Measurements from ENCODE around the gene PNKD. TPM values are rescaled to one million over a fixed set of nuclear protein-coding genes. Genes with fewer than 3 reads are reported as not detected.

The PNKD gene
- total RNA-seq, 1 experiment from 2014 or later, result 97.7 TPM

GRCh38 chr2:218318241-218318640, 47.9 kb downstream of the PNKD start:
- CTCF ChIA-PET, result no interaction called here

GRCh38 chr2:218319813-218320365, 49.6 kb downstream of the PNKD start:
- H3K27me3 ChIP-seq (ENCODE audit: low read length), result no peaks in the 10 kb centered on the region
- H3K9me2 ChIP-seq (replicated peaks; ENCODE audit: low read length), result no peaks in the 10 kb centered on the region
- DNase-seq, result no peak
- no peaks in the 10 kb centered on the region for H4K20me1 ChIP-seq (ENCODE audit: low read length)
- no peaks in the 10 kb centered on the region for H3F3A ChIP-seq (ENCODE audit: low read length, unreplicated experiment)
- H3K79me2 ChIP-seq (ENCODE audit: low read length), result no peaks in the 10 kb centered on the region
- BruUV-seq (replicated peaks), result no TSS peak
- H3K4me2 ChIP-seq (ENCODE audit: low read length), result no peak overlapping the region
- H3K4me3 ChIP-seq (ENCODE audit: low read length), result no peak overlapping the region
- TF ChIP-seq CTCF (conservative IDR thresholded peaks at IDR 0.05; ENCODE audit: low read depth, low read length) (no peak), EZH2phosphoT487 (IDR thresholded peaks at IDR 0.05; ENCODE audit: borderline replicate concordance, low read length) (no peak), EZH2 (IDR thresholded peaks at IDR 0.05; ENCODE audit: low read length, unreplicated experiment) (no peak)
- H3K27ac ChIP-seq (ENCODE audit: low read length), result no peak overlapping the region
- no peaks in the 10 kb centered on the region for H3K9me3 ChIP-seq (ENCODE audit: low read length)
- no peak for ATAC-seq
- H3K9ac ChIP-seq (ENCODE audit: low read length), result no peak overlapping the region
- POLR2A ChIA-PET (ENCODE audit: unreplicated experiment), result no interaction called here
- H3K4me1 ChIP-seq (ENCODE audit: insufficient read depth, low read length), result peaks cover 10% of the 10 kb centered on the region
- H3K36me3 ChIP-seq (ENCODE audit: low read depth, low read length), result no peaks in the 10 kb centered on the region
- intact Hi-C loops (cut with micrococcal nuclease), result no loop called here
- CTCF ChIA-PET, result no interaction called here
- H2AFZ ChIP-seq (ENCODE audit: low read length), result no peak overlapping the region

More at GRCh38 chr2:218318241-218318640, 47.9 kb downstream of the PNKD start:
- no peaks in the 10 kb centered on the region for H3F3A ChIP-seq (ENCODE audit: low read length, unreplicated experiment)
- no peak overlapping the region for H3K4me2 ChIP-seq (ENCODE audit: low read length)
- intact Hi-C loops (cut with micrococcal nuclease), result no loop called here
- H3K4me1 ChIP-seq (ENCODE audit: insufficient read depth, low read length), result no peaks in the 10 kb centered on the region
- no peaks in the 10 kb centered on the region for H3K79me2 ChIP-seq (ENCODE audit: low read length)
- H3K27me3 ChIP-seq (ENCODE audit: low read length), result no peaks in the 10 kb centered on the region
- no peak overlapping the region for H2AFZ ChIP-seq (ENCODE audit: low read length)
- H3K9ac ChIP-seq (ENCODE audit: low read length), result no peak overlapping the region
- ATAC-seq (no peak), DNase-seq (no peak)
- no peaks in the 10 kb centered on the region for H4K20me1 ChIP-seq (ENCODE audit: low read length)
- no peaks in the 10 kb centered on the region for H3K36me3 ChIP-seq (ENCODE audit: low read depth, low read length)
- H3K4me3 ChIP-seq (ENCODE audit: low read length), result no peak overlapping the region
- POLR2A ChIA-PET (ENCODE audit: unreplicated experiment), result no interaction called here
- H3K9me2 ChIP-seq (replicated peaks; ENCODE audit: low read length), result no peaks in the 10 kb centered on the region
- TF ChIP-seq EZH2 (IDR thresholded peaks at IDR 0.05; ENCODE audit: low read length, unreplicated experiment), result no peak
- TF ChIP-seq EZH2phosphoT487 (IDR thresholded peaks at IDR 0.05; ENCODE audit: borderline replicate concordance, low read length), result no peak
- no peak for TF ChIP-seq CTCF (conservative IDR thresholded peaks at IDR 0.05; ENCODE audit: low read depth, low read length)
- H3K27ac ChIP-seq (ENCODE audit: low read length), result no peak overlapping the region
- no TSS peak for BruUV-seq (replicated peaks)
- H3K9me3 ChIP-seq (ENCODE audit: low read length), result no peaks in the 10 kb centered on the region

GRCh38 chr2:218320704-218321336, 50.5 kb downstream of the PNKD start:
- DNase-seq, result no peak
- Histone ChIP-seq H4K20me1 (ENCODE audit: low read length) (no peaks in the 10 kb centered on the region), H2AFZ (ENCODE audit: low read length) (no peak overlapping the region), H3K27ac (ENCODE audit: low read length) (no peak overlapping the region), H3F3A (ENCODE audit: low read length, unreplicated experiment) (no peaks in the 10 kb centered on the region), H3K79me2 (ENCODE audit: low read length) (no peaks in the 10 kb centered on the region), H3K27me3 (ENCODE audit: low read length) (no peaks in the 10 kb centered on the region), H3K4me1 (ENCODE audit: insufficient read depth, low read length) (peaks cover 10% of the 10 kb centered on the region), H3K36me3 (ENCODE audit: low read depth, low read length) (no peaks in the 10 kb centered on the region), H3K4me3 (ENCODE audit: low read length) (no peak overlapping the region), H3K9me2 (replicated peaks; ENCODE audit: low read length) (no peaks in the 10 kb centered on the region), H3K9me3 (ENCODE audit: low read length) (no peaks in the 10 kb centered on the region), H3K4me2 (ENCODE audit: low read length) (no peak overlapping the region), H3K9ac (ENCODE audit: low read length) (no peak overlapping the region)
- POLR2A ChIA-PET (ENCODE audit: unreplicated experiment), result no interaction called here
- no peak for ATAC-seq
- no TSS peak for BruUV-seq (replicated peaks)
- intact Hi-C loops (cut with micrococcal nuclease), result no loop called here
- TF ChIP-seq EZH2phosphoT487 (IDR thresholded peaks at IDR 0.05; ENCODE audit: borderline replicate concordance, low read length), result no peak
- no peak for TF ChIP-seq CTCF (conservative IDR thresholded peaks at IDR 0.05; ENCODE audit: low read depth, low read length)
- no peak for TF ChIP-seq EZH2 (IDR thresholded peaks at IDR 0.05; ENCODE audit: low read length, unreplicated experiment)
- CTCF ChIA-PET, result no interaction called here
